Activated CD4-positive, alpha-beta memory T cell treated with anti-CD3 and anti-CD28 coated beads, Interleukin-2, amount 10 ng/mL, durations not matched to agents 7 days and 5 days (primary cell): ENCODE results near the gene PON3. TPM values are rescaled to one million over a fixed set of nuclear protein-coding genes. Genes with fewer than 3 reads are reported as not detected.

ENCODE experiments used
- CTCF ChIA-PET: fragments of 350-600 bp; sonication (Branson Sonifier 250); formaldehyde crosslinking; loops from one replicate; lab custom pipeline; 2021; ENCODE audit warnings: antibody characterized with exemption, inconsistent platforms; lab: Charles Lee
- POLR2A ChIA-PET: fragments of 350-600 bp; sonication (Branson Sonifier 250); formaldehyde crosslinking; loops from one replicate; lab custom pipeline; 2021; ENCODE audit warnings: antibody characterized with exemption; lab: Charles Lee
- DNase-seq: peaks from one replicate; pipeline ENCODE4 v3.0.0-alpha.2; 2020
- H3K27ac Mint-ChIP-seq: one replicate; pipeline ENCODE4 v1.8.0; 2021; ENCODE audit warnings: mild to moderate bottlenecking, mixed read lengths
- H3K27me3 Mint-ChIP-seq: one replicate; pipeline ENCODE4 v1.8.0; 2021; ENCODE audit warnings: mixed read lengths
- H3K36me3 Mint-ChIP-seq: one replicate; pipeline ENCODE4 v1.8.0; 2021; ENCODE audit warnings: low read depth, mixed read lengths
- H3K4me1 Mint-ChIP-seq: one replicate; pipeline ENCODE4 v1.8.0; 2021; ENCODE audit warnings: mixed read lengths
- H3K4me3 Mint-ChIP-seq: one replicate; pipeline ENCODE4 v1.8.0; 2021; ENCODE audit warnings: mild to moderate bottlenecking, mixed read lengths
- H3K9me3 Mint-ChIP-seq: one replicate; pipeline ENCODE4 v1.8.0; 2021; ENCODE audit warnings: mixed read lengths
- total RNA-seq, 2 experiments: library from RNA; stranded (reverse); gene quantifications; one replicate each; pipeline ENCODE4 v1.2.3, GENCODE V29; 2021

Gene PON3
- total RNA-seq = not detected

GRCh38 chr7:95396136-95397032, at the start of gene PON3:
TSS of gene PON3 (minus strand) at chr7:95396375. CDS start at chr7:95396350, 25 bp downstream.
- Mint-ChIP-seq H3K9me3 (no peaks in the 10 kb centered on the region), H3K4me3 (peak within 1 kb of the TSS; percentile 21), H3K27me3 (peaks cover 36% of the 10 kb centered on the region), H3K36me3 (no peaks in the 10 kb centered on the region), H3K4me1 (peaks cover 4% of the 10 kb centered on the region), H3K27ac (no peak within 1 kb of the TSS)
- ChIA-PET CTCF (interaction anchor here (0.8 to 1.2 kb wide), 6 partner anchors 14 to 81 kb away, joined by 3 to 4 read pairs (median 3); no protein-coding TSS in a partner anchor), POLR2A (no interaction called here)
- DNase-seq = no peak

DNA sequence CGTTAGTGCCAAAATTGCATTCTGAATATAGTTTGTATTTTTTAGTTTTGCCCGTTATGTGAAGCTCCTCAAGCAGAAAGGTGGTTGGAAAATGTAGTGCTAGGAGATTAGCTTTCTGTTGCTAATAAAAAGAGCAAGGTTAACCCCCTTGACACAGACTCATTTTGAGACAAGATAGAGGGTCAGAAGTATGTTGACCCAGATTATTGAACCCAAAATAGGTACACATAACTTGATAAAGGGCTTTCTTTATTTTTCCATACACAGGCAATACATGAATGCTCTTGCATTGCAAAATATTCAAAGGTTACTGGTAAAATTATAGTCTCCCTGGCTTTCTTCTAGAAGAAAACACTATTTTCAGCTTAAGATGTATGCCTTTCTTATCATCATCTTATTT, 48.6 kb upstream of the PON3 start:
- DNase-seq = no peak
- H3K9me3 Mint-ChIP-seq = no peaks in the 10 kb centered on the region
- H3K4me3 Mint-ChIP-seq = no peak overlapping the region
- H3K27me3 Mint-ChIP-seq = peaks cover 5% of the 10 kb centered on the region
- POLR2A ChIA-PET = no interaction called here
- H3K36me3 Mint-ChIP-seq = no peaks in the 10 kb centered on the region
- CTCF ChIA-PET = no interaction called here
- H3K4me1 Mint-ChIP-seq = no peaks in the 10 kb centered on the region
- no peak overlapping the region for H3K27ac Mint-ChIP-seq

DNA sequence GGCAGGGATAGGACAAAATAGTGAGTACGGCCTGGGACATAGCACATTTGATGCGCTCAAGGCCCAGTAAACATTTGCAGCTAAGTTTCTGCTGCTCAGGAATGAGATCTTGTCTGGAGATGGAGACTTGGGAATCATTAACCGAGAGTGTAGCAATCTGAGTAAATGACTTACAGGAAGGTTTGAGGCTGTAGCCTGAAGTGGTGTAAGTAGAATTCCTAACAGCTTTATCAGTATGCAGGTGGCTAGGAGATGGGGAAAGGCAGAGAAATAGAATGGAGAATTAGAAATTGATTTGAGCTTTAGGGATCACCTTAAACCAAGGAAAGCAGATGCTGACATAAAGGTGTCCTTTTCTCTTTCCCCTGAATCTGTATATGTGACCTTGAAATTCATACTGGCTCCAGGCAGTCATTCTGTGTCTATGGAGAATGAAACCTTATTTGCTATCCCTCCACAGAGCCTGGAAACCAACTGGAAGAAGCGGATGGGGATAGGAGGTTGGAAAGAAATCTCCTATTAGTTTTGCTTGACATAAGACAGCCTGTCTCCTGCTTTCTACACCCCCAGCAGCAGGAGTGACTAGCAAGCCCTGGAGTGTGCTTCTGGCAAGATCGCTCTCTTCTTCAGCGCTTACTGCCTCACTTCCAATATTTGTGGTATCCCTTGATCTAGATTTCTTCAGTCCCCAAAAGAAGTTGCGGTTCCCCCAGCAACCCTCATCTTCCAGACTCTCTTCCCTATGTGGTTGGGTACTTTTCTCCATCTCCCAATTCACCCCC, 45.1 kb upstream of the PON3 start:
- no peak overlapping the region for H3K4me3 Mint-ChIP-seq
- H3K27me3 Mint-ChIP-seq = peaks cover 13% of the 10 kb centered on the region
- H3K4me1 Mint-ChIP-seq = no peaks in the 10 kb centered on the region
- no peaks in the 10 kb centered on the region for H3K9me3 Mint-ChIP-seq
- ChIA-PET POLR2A (no interaction called here), CTCF (no interaction called here)
- DNase-seq = no peak
- H3K36me3 Mint-ChIP-seq = no peaks in the 10 kb centered on the region
- H3K27ac Mint-ChIP-seq = no peak overlapping the region

DNA sequence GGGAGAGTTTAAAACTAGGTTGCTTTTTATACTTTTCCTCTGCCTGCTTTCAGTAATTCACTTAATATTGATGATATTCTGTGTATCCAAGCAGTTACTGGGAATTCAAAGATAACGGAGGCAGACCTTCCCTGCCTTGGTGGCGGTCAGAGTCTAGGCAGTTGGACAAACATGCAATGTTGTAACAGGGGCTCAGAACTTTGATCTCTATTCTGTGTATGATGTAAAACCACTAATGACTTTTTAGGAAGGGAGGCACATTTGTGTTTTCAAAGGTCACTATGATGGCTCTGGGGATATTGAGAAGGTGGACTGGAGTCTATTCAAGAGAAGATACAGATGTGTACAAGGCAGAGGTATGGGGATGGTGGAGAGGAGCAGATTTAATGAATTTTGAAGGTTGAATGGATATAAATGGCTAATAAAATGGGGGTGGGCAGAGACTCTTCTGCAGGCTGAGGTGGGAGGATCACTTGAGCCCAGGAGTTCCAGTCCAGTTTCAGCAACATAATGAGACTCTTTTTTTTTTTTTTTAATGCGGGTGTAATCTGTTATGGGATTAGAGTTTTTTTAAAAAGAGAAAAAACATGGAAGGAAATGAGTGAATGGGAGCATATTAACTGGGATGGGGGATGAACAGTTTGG, 44.3 kb upstream of the PON3 start:
- no peaks in the 10 kb centered on the region for H3K36me3 Mint-ChIP-seq
- no peak overlapping the region for H3K27ac Mint-ChIP-seq
- CTCF ChIA-PET = no interaction called here
- peaks cover 13% of the 10 kb centered on the region for H3K27me3 Mint-ChIP-seq
- no peaks in the 10 kb centered on the region for H3K9me3 Mint-ChIP-seq
- H3K4me3 Mint-ChIP-seq = no peak overlapping the region
- DNase-seq = no peak
- POLR2A ChIA-PET = no interaction called here
- no peaks in the 10 kb centered on the region for H3K4me1 Mint-ChIP-seq

DNA sequence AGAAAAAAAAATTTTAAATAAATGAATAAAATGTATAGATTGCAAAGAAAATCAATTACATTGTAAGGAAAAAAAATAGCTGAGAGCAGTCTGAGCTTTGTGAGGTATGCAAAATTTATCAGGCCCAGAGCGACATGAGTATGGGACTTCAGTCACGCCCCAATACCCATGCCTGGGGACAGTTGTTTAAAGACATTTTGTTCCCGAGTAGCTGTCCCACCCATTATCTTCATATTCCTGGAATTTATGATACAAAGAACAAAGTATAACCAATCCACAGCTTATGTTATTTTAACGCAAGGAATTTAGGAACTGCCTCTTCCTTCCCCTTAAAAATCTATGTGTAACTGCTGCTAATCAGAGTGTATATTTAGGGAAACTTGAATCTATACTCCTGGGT, 40.2 kb upstream of the PON3 start:
- DNase-seq = no peak
- Mint-ChIP-seq H3K27ac (no peak overlapping the region), H3K4me3 (no peak overlapping the region), H3K36me3 (no peaks in the 10 kb centered on the region), H3K27me3 (peaks cover 14% of the 10 kb centered on the region), H3K4me1 (peaks cover 10% of the 10 kb centered on the region), H3K9me3 (no peaks in the 10 kb centered on the region)
- ChIA-PET CTCF (interaction anchor here (1.6 kb wide), 1 partner anchor 40 kb away, joined by 5 read pairs; no protein-coding TSS in a partner anchor), POLR2A (no interaction called here)

DNA sequence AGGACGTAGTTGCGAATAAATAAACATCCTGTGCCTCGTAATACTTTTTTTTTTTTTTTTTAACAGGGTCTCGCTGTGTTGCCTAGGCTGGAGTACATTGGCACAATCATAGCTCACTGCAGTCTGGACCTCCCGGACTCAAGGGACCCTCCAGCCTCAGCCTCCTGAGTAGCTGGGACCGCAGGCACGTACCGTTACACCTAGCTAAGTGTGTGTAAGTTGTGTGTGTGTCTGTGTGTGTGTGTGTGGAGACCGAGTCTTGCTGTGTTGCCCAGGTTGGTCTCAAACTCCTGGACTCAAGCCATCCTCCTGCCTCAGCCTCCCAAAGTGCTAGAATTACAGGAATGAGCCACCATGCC, 39.2 kb upstream of the PON3 start:
- Mint-ChIP-seq H3K27me3 (peaks cover 12% of the 10 kb centered on the region), H3K27ac (peak overlapping the region; percentile 41), H3K9me3 (no peaks in the 10 kb centered on the region), H3K4me3 (peak overlapping the region; percentile 70), H3K4me1 (peaks cover 10% of the 10 kb centered on the region), H3K36me3 (no peaks in the 10 kb centered on the region)
- POLR2A ChIA-PET = no interaction called here
- CTCF ChIA-PET = interaction anchor here (1.3 kb wide), 1 partner anchor 41 kb away, joined by 4 read pairs; no protein-coding TSS in a partner anchor
- no peak for DNase-seq

DNA sequence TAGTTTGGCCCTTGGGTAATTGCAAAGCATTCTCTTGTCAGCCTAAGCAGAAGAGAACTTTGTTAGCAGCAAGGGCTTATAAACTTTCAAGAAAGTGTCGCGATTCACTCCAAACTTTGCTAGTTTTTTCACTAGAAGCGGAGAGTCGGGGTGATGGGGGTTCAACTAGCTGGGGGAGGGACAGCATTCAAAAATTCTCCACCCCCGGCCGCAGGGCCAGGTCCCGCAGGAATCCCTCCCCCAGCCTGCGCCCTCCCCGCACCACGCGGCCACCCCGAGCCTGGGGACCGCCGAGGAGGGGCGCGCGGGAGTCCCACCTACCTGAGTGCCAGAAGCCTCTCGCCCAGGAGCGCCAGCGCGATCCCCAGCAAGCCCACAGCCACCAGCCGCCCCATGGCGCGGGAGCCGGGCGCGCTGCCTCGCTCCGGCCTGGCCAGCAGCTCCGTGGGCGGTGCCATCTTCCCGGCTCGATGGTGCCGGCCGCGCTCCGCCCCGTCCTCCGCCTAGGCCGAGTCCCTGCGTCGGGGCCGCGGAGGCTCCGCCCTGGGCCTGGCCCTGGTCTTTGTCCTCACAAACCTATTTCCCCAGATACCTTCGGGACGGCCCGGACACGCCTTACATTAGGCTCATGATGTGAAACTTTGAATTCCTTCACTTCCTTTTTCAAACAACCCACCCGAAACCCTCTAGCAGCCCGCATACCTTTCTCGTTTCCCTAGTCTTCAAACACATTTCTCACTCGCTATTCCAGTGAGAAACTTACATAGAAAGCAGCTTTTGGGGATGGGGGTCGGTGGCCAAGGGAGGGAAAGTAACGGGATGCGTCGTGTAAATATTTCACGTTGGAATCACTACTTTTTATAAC, 38.6 kb upstream of the PON3 start, which contains the start of gene PON2:
Gene PON2, minus strand, starts transcription at position 472 of the 865 bp plus-strand sequence. Its CDS starts 77 bp downstream, at position 395.
- ChIA-PET POLR2A (no interaction called here), CTCF (interaction anchor here (1.3 kb wide), 1 partner anchor 42 kb away, joined by 4 read pairs; no protein-coding TSS in a partner anchor)
- H3K9me3 Mint-ChIP-seq = no peaks in the 10 kb centered on the region
- H3K4me1 Mint-ChIP-seq = peaks cover 10% of the 10 kb centered on the region
- H3K27ac Mint-ChIP-seq = peak within 1 kb of the TSS; percentile 41
- peak within 1 kb of the TSS; percentile 70 for H3K4me3 Mint-ChIP-seq
- H3K36me3 Mint-ChIP-seq = no peaks in the 10 kb centered on the region
- DNase-seq = peak; percentile 50
- peaks cover 11% of the 10 kb centered on the region for H3K27me3 Mint-ChIP-seq

GRCh38 chr7:95433952-95434556, 37.9 kb upstream of the PON3 start:
- Mint-ChIP-seq H3K4me3 (peak overlapping the region; percentile 48), H3K4me1 (peaks cover 10% of the 10 kb centered on the region), H3K27me3 (peaks cover 9% of the 10 kb centered on the region), H3K9me3 (no peaks in the 10 kb centered on the region), H3K36me3 (no peaks in the 10 kb centered on the region), H3K27ac (no peak overlapping the region)
- ChIA-PET POLR2A (no interaction called here), CTCF (interaction anchor here (1.3 kb wide), 1 partner anchor 43 kb away, joined by 4 read pairs; no protein-coding TSS in a partner anchor)
- DNase-seq = no peak

DNA sequence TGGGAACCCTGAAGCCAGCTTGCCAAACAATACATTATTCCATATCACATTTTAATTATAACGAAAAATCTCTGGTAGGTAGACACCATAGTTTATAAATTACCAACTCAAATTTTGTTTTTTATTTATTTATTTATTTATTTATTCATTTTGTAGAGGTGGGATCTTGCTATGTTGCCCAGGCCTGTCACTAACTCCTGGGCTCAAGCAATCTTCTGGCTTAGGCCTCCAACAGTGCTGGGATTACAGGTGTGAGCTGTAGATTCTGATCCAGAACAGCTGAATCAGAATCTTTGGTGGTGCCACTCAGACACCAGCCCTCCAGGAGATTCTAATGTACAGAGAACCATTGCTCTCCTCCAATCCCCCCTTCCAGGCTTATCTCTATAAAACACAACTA, 37.0 kb upstream of the PON3 start:
- Mint-ChIP-seq H3K4me3 (no peak overlapping the region), H3K4me1 (peaks cover 10% of the 10 kb centered on the region), H3K27ac (no peak overlapping the region), H3K27me3 (peaks cover 8% of the 10 kb centered on the region), H3K36me3 (no peaks in the 10 kb centered on the region), H3K9me3 (no peaks in the 10 kb centered on the region)
- POLR2A ChIA-PET = no interaction called here
- CTCF ChIA-PET = interaction anchor here (0.6 kb wide), 1 partner anchor 284 kb away, joined by 3 read pairs; no protein-coding TSS in a partner anchor
- DNase-seq = no peak

GRCh38 chr7:95432606-95433005, 36.4 kb upstream of the PON3 start:
- Mint-ChIP-seq H3K36me3 (no peaks in the 10 kb centered on the region), H3K4me1 (peaks cover 10% of the 10 kb centered on the region), H3K27me3 (peaks cover 6% of the 10 kb centered on the region), H3K4me3 (no peak overlapping the region), H3K9me3 (no peaks in the 10 kb centered on the region), H3K27ac (no peak overlapping the region)
- ChIA-PET CTCF (no interaction called here), POLR2A (no interaction called here)
- DNase-seq = no peak

DNA sequence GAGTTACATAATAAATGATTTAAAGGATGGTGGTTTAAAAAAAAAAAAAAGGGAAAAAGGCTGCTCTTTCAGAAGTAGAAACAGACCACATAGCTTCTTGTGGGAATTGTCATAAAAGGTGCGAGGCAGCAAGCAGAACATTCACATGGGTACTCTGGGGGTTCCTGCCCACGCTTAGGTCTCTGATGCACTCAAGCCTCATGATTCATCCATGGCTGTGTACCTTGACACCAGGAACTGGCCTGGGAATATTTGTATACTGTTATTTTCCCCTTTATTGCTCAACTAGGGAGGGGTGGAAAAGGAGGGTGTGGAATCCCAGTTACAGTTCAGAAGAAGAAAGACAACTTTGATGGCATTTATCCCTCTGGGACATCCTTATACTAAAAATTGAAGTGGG, 34.7 kb upstream of the PON3 start:
- POLR2A ChIA-PET = no interaction called here
- Mint-ChIP-seq H3K4me1 (peaks cover 10% of the 10 kb centered on the region), H3K36me3 (no peaks in the 10 kb centered on the region)

More for the DNA sequence above, 34.7 kb upstream of the PON3 start:
- CTCF ChIA-PET = no interaction called here
- no peak overlapping the region for H3K27ac Mint-ChIP-seq
- no peak for DNase-seq
- H3K27me3 Mint-ChIP-seq = peaks cover 3% of the 10 kb centered on the region
- H3K9me3 Mint-ChIP-seq = no peaks in the 10 kb centered on the region
- H3K4me3 Mint-ChIP-seq = no peak overlapping the region
